GM12878 (cell line): ENCODE data around the gene TTC1. TPM values are rescaled to one million over a fixed set of nuclear protein-coding genes. Genes with fewer than 3 reads are reported as not detected.

ENCODE experiments used
- ATAC-seq: fragments of 200-7000 bp; cut with Tn5 transposase; 3 replicates; pipeline ENCODE4 v1.9.1; 2020; ENCODE audit warnings: mild to moderate bottlenecking, moderate library complexity
- BruUV-seq: library from RNA; stranded (reverse); fragments of 400-500 nt; replicated peaks from 2 replicates; lab custom pipeline; 2021; lab: Mats Ljungman, UMichigan
- CTCF ChIA-PET: fragments of 300-600 bp; sonication (Branson Sonifier 250); formaldehyde crosslinking; extraction: SDS; loops from one replicate; lab custom pipeline; 2021; ENCODE audit warnings: inconsistent platforms; lab: Yijun Ruan, JAX
- POLR2A ChIA-PET: fragments of 350-600 bp; formaldehyde crosslinking; extraction: SDS; loops from one replicate; lab custom pipeline; 2021; ENCODE audit warnings: inconsistent platforms; lab: Charles Lee
- RAD21 ChIA-PET: fragments of 300-600 bp; sonication (Branson Sonifier 250); formaldehyde crosslinking; loops from one replicate; lab custom pipeline; 2023; ENCODE audit warnings: antibody characterized with exemption; ENCODE audit not compliant: unreplicated experiment; lab: Charles Lee
- SMC1A ChIA-PET: fragments of 300-600 bp; sonication (Branson Sonifier 250); formaldehyde crosslinking; loops from one replicate; lab custom pipeline; 2023; ENCODE audit not compliant: unreplicated experiment, uncharacterized antibody; lab: Charles Lee
- DNase-seq: peaks from one replicate; pipeline ENCODE4 v3.0.0-alpha.2; 2011; ENCODE audit warnings: low read depth, low spot score
- FAIRE-seq: peaks from 3 replicates; lab custom pipeline; 2011; peaks lifted over from hg19 to GRCh38; lab: Jason Lieb, UNC
- H2AFZ ChIP-seq: 2 replicates; pipeline ENCODE4 v1.6.0; 2011; ENCODE audit warnings: low read depth, low read length, control low read depth; ENCODE audit not compliant: control insufficient read depth
- H3K27ac ChIP-seq: 2 replicates; pipeline ENCODE4 v1.5.1; 2011; ENCODE audit warnings: control low read depth; ENCODE audit not compliant: control insufficient read depth, insufficient read depth
- H3K27me3 ChIP-seq, 2 experiments: replicated peaks in 1 of 2; 2 replicates each; pipeline versions ENCODE4 v1.6.0 to v1.6.1; 2011; ENCODE audit warnings: low read length in 1 of 2; ENCODE audit not compliant: control insufficient read depth in 2 of 2, insufficient read depth in 2 of 2
- H3K36me3 ChIP-seq, 2 experiments: 2 replicates each; pipeline ENCODE4 v1.5.1; 2011; ENCODE audit warnings: low read length in 1 of 2; ENCODE audit not compliant: control insufficient read depth in 2 of 2, insufficient read depth in 2 of 2
- H3K4me1 ChIP-seq: 2 replicates; pipeline ENCODE4 v1.6.1; 2011; ENCODE audit warnings: mild to moderate bottlenecking, low read length, moderate library complexity, mixed read lengths; ENCODE audit not compliant: control insufficient read depth, insufficient read depth
- H3K4me2 ChIP-seq: 2 replicates; pipeline ENCODE4 v1.6.0; 2011; ENCODE audit warnings: control low read depth; ENCODE audit not compliant: control insufficient read depth, insufficient read depth
- H3K4me3 ChIP-seq: fragments of 200-600 bp; sonication (generic); 2 replicates; pipeline ENCODE4 v1.5.1; 2016
- H3K79me2 ChIP-seq: 2 replicates; pipeline ENCODE4 v1.6.0; 2011; ENCODE audit warnings: low read length; ENCODE audit not compliant: control insufficient read depth, insufficient read depth
- H3K9ac ChIP-seq: 2 replicates; pipeline ENCODE4 v1.8.0; 2011; ENCODE audit warnings: low read length, control low read depth, mixed read lengths; ENCODE audit not compliant: control insufficient read depth, insufficient read depth
- H3K9me3 ChIP-seq: replicated peaks from 3 replicates; pipeline ENCODE4 v1.5.1; 2011; ENCODE audit warnings: mild to moderate bottlenecking, low read length; ENCODE audit not compliant: control insufficient read depth, insufficient read depth
- H4K20me1 ChIP-seq: 2 replicates; pipeline ENCODE4 v1.6.0; 2011; ENCODE audit not compliant: control insufficient read depth, insufficient read depth
- BCLAF1 ChIP-seq: fragments of 450-650 bp; IDR thresholded peaks from 2 replicates; pipeline ENCODE4 v1.6.1; 2017; ENCODE audit warnings: antibody characterized with exemption, mild to moderate bottlenecking, moderate library complexity
- DPF2 ChIP-seq: fragments of 450-650 bp; IDR thresholded peaks from 2 replicates; pipeline ENCODE4 v1.6.1; 2017; ENCODE audit warnings: mild to moderate bottlenecking
- IRF3 ChIP-seq: fragments of 450-650 bp; IDR thresholded peaks from 2 replicates; pipeline ENCODE4 v1.6.1; 2014; ENCODE audit warnings: mild to moderate bottlenecking
- PAX5 ChIP-seq: IDR thresholded peaks from 2 replicates; pipeline ENCODE4 v1.6.1; 2011; ENCODE audit warnings: low read depth, low read length, borderline replicate concordance
- TAF1 ChIP-seq: IDR thresholded peaks from 2 replicates; pipeline ENCODE4 v1.6.1; 2011; ENCODE audit warnings: mild to moderate bottlenecking, low read depth, low read length, borderline replicate concordance
- ZBTB4 ChIP-seq: fragments of 450-650 bp; formaldehyde crosslinking; IDR thresholded peaks from 2 replicates; pipeline ENCODE4 v1.4.0; 2022; ENCODE audit warnings: mild to moderate bottlenecking, moderate library complexity
- ZNF592 ChIP-seq: fragments of 450-650 bp; IDR thresholded peaks from 2 replicates; pipeline ENCODE4 v1.6.1; 2017; ENCODE audit warnings: mild to moderate bottlenecking, moderate library complexity
- WGBS: methylation state at CpG from one replicate; pipeline ENCODE4 v1.1.6; 2016; ENCODE audit warnings: low lambda C conversion rate; ENCODE audit not compliant: insufficient replicate concordance, insufficient coverage; ENCODE audit errors: missing lambda C conversion rate; 5-methylcytosine and 5-hydroxymethylcytosine counted together
- in situ Hi-C: fragments of 300-500 bp; cut with MboI; formaldehyde crosslinking; loops from 9 replicates; pipeline ENCODE4 v1.14.3; 2018; ENCODE audit warnings: mixed read lengths
- intact Hi-C: fragments of 100-400 bp; cut with micrococcal nuclease; formaldehyde crosslinking; loops from one replicate; pipeline ENCODE4 v1.14.2; 2022; ENCODE audit not compliant: unreplicated experiment
- polyA plus RNA-seq, 11 experiments: library from polyadenylated mRNA; depleted of rRNA in 4 of 11; unstranded in 6 of 11; stranded (reverse) in 5 of 11; fragments of >200 nt; fragmentation: Nextera tagmentation in 4 of 11; fragmentation: Illumina TruSeq in 1 of 11; extraction: Ambion mirVana in 4 of 11; extraction: Trizol in 1 of 11; gene quantifications; 1 replicate in 1 of 11; 2 replicates in 10 of 11; pipeline versions ENCODE4 v1.2.1 to v1.2.3, GENCODE V29; 2011 to 2016; ENCODE audit warnings: inconsistent platforms in 2 of 11, missing spikeins in 2 of 11, low read depth in 1 of 11
- total RNA-seq, 4 experiments: library from RNA; depleted of rRNA in 3 of 4; stranded (reverse); fragments of >200 nt in 3 of 4; fragmentation: Illumina TruSeq in 1 of 4; extraction: Trizol in 1 of 4; gene quantifications; 2 replicates each; pipeline versions ENCODE4 v1.2.1 to v1.2.3, GENCODE V29; 2013 to 2021

The TTC1 gene
- total and polyA plus RNA-seq, 10 of the 15 experiments (the other 5 are each of a cell fraction or from before 2014, with no cell fraction given): 46.6 to 160 (median 92.3) TPM

DNA sequence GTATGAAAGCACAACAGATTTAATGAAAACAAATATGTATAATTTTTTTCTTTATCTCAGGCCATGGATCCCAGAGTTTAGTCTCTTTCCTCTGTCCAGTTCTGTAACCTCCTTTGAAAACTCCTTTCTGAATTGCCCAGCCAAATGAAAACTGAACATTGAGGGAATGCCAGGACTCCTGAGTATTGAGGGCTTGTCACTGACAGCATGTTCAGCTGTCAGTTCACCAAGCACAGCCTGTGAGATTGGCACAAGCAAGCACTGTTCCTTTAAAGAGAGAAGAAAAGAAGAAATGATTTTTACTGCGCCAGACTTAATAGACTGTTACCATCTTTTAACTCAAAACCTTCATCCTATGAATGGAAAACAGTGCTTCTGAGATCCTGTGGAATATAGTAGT, 27.3 kb downstream of the TTC1 start:
- no peak overlapping the region for H3K27ac ChIP-seq
- in situ Hi-C loops: no loop called here
- ChIA-PET POLR2A (no interaction called here), CTCF (interaction anchor here (0.8 to 2.4 kb wide), 3 partner anchors 9 to 58 kb away, joined by 3 to 11 read pairs (median 3); no protein-coding TSS in a partner anchor), SMC1A (interaction anchor here (1.0 to 1.6 kb wide), 3 partner anchors 9 to 31 kb away, joined by 3 to 6 read pairs (median 3); no protein-coding TSS in a partner anchor), RAD21 (interaction anchor here (1.1 kb wide), 1 partner anchor 312 kb away, joined by 3 read pairs; no protein-coding TSS in a partner anchor)
- no peak for DNase-seq
- H4K20me1 ChIP-seq: no peaks in the 10 kb centered on the region
- ATAC-seq: no peak
- 100% methylated on average over 1 of the region's 1 CpG for WGBS
- no TSS peak for BruUV-seq
- no peak overlapping the region for H3K9ac ChIP-seq
- no peak overlapping the region for H3K4me3 ChIP-seq
- intact Hi-C loops: no loop called here
- no peak for FAIRE-seq
- H3K27me3 ChIP-seq: no peaks in the 10 kb centered on the region
- H3K79me2 ChIP-seq: no peaks in the 10 kb centered on the region
- no peak overlapping the region for H2AFZ ChIP-seq
- TF ChIP-seq PAX5 (no peak), ZBTB4 (no peak), DPF2 (no peak), TAF1 (no peak), IRF3 (no peak), BCLAF1 (no peak), ZNF592 (no peak)
- H3K4me1 ChIP-seq: no peaks in the 10 kb centered on the region
- H3K4me2 ChIP-seq: no peak overlapping the region
- H3K36me3 ChIP-seq: peaks cover 0 to 6% of the 10 kb centered on the region in 2 experiments; a peak in 2 of 4 replicates
- no peaks in the 10 kb centered on the region for H3K9me3 ChIP-seq
